Measurements from ENCODE around the gene HLF.
A peak's percentile ranks its signal among the peaks of the same experiment; 100 is the strongest.
"Not testable (repeated sequence)": the region's sequence is repeated elsewhere in the genome, so short reads cannot be mapped to it uniquely, and the experiment has no call there.

Gene HLF

DNA sequence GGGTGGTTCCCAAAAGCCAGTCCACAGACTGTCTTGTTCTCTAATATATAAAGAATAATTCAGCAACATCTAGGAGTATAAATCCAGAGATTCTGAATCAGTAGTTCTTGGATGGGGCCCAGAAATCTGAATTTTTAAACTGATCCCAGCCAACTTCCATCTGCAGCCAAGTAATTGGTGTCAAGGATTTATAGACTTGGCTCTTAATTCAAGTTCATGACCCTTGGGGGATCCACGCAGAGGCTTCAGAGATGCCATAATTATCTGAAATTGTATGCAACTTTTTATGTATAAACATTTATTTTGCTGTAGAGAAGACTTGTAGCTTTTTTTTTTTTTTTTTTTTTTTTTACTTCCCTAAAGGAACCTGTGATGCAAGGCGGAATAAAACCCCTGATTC, 60.6 kb downstream of the HLF start:
- Mint-ChIP-seq H3K27ac (peak overlapping the region; percentile 29 to 81 (median 67)), H3K9me3 (no peaks in the 10 kb centered on the region), H3K4me1 (peaks cover 30% of the 10 kb centered on the region), H3K27me3 (ENCODE audit: low read depth) (peaks cover 4% of the 10 kb centered on the region), H3K36me3 (ENCODE audit: low read depth) (no peaks in the 10 kb centered on the region), H3K4me3 (peak overlapping the region in 1 of 3 experiments; percentile 15)
- TF ChIP-seq, protein P1, sequence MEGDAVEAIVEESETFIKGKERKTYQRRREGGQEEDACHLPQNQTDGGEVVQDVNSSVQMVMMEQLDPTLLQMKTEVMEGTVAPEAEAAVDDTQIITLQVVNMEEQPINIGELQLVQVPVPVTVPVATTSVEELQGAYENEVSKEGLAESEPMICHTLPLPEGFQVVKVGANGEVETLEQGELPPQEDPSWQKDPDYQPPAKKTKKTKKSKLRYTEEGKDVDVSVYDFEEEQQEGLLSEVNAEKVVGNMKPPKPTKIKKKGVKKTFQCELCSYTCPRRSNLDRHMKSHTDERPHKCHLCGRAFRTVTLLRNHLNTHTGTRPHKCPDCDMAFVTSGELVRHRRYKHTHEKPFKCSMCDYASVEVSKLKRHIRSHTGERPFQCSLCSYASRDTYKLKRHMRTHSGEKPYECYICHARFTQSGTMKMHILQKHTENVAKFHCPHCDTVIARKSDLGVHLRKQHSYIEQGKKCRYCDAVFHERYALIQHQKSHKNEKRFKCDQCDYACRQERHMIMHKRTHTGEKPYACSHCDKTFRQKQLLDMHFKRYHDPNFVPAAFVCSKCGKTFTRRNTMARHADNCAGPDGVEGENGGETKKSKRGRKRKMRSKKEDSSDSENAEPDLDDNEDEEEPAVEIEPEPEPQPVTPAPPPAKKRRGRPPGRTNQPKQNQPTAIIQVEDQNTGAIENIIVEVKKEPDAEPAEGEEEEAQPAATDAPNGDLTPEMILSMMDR (IDR thresholded peaks at IDR 0.05; ENCODE audit: unreplicated experiment in 3 of 3), result no peak

DNA sequence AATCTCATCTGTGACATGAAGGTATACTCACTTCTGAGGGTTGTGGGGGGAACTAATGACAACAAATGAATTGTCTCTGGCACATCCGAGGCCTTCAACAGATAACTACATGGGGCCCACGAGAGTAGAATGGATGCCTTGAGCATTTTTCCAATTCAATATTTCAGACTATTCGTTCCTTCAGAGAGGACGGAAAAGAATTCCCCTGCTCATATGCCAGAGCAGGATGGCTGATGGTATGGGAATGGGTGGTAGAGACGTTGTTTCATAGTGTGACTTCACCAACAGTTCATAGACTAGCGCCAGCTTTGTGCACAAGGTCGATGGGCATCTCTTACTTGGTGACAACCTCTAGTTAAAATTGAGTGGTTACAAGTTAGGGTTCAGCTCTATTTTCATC, 61.3 kb downstream of the HLF start:
- Mint-ChIP-seq H3K4me3 (peak overlapping the region in 1 of 3 experiments; percentile 15), H3K9me3 (no peaks in the 10 kb centered on the region), H3K4me1 (peaks cover 31% of the 10 kb centered on the region), H3K27me3 (ENCODE audit: low read depth) (peaks cover 4% of the 10 kb centered on the region), H3K36me3 (ENCODE audit: low read depth) (no peaks in the 10 kb centered on the region), H3K27ac (peak overlapping the region; percentile 29 to 81 (median 67))
- TF ChIP-seq, protein P1 (IDR thresholded peaks at IDR 0.05; ENCODE audit: unreplicated experiment in 3 of 3), result no peak

DNA sequence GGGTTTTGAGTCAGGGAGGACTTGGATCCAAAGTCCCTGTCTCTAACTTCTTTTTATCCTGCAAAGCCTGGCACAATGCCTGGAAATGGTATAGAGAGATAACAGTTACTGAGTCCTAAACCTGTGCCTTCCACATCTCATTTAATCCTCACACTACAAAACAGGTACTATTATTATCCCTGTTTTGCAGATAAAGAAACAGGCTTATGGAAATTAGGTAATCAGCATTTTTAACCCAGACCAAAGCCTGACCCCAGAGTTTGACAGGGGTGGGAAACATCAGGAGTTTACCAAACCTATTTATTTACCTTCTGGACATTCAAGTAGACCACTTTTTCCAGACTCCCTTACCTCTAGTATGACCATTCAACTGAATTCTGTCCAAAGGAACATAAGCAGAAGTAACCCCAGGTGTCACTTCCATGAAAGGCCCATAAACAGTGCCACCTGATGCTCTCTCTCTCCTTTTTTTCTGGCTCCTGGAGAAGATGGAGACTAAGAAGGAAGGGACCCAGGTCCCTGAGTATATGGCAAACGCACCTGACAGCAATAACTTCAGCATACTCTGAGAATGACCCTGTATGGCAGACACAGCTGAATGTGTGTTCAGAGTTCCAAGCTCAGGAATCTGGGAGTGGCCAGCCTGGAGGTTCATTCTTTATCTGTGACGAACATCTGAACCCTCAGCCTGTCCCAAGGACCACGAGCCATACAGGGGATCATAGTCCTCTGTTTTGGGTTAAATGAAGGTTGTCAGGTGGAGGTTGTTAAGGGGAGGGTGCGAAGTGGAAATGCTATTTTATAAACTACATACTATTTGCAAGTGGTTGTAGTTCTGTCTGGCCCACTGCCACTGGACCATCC, 62.7 kb downstream of the HLF start:
- TF ChIP-seq, protein P1 (IDR thresholded peaks at IDR 0.05; ENCODE audit: unreplicated experiment in 3 of 3), result no peak
- Mint-ChIP-seq H3K27ac (no peak overlapping the region), H3K27me3 (ENCODE audit: low read depth) (peaks cover 4% of the 10 kb centered on the region), H3K4me1 (peaks cover 30% of the 10 kb centered on the region), H3K9me3 (peaks cover 3% of the 10 kb centered on the region), H3K36me3 (ENCODE audit: low read depth) (no peaks in the 10 kb centered on the region), H3K4me3 (no peak overlapping the region)

DNA sequence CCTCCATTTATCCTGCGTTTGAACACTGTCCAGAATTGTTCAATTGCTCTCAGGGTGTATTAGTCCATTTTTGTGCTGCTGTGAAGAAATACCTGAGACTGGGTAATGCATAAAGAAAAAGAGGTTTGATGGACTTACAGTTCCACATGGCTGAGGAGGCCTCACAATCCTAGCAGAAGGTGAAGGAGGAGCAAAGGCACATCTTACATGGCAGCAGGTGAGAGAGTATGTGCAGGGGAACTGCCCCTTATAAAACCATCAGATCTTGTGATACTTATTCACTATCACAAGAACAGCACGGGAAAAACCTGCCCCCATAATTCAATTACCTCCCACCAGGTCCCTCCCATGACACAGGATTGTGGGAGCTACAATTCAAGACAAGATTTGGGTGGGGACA, 63.8 kb downstream of the HLF start:
- H3K27ac Mint-ChIP-seq; H3K27me3 Mint-ChIP-seq (ENCODE audit: low read depth); H3K4me3 Mint-ChIP-seq; H3K36me3 Mint-ChIP-seq (ENCODE audit: low read depth); H3K9me3 Mint-ChIP-seq: not testable (repeated sequence)
- H3K4me1 Mint-ChIP-seq, result peaks cover 31% of the 10 kb centered on the region

DNA sequence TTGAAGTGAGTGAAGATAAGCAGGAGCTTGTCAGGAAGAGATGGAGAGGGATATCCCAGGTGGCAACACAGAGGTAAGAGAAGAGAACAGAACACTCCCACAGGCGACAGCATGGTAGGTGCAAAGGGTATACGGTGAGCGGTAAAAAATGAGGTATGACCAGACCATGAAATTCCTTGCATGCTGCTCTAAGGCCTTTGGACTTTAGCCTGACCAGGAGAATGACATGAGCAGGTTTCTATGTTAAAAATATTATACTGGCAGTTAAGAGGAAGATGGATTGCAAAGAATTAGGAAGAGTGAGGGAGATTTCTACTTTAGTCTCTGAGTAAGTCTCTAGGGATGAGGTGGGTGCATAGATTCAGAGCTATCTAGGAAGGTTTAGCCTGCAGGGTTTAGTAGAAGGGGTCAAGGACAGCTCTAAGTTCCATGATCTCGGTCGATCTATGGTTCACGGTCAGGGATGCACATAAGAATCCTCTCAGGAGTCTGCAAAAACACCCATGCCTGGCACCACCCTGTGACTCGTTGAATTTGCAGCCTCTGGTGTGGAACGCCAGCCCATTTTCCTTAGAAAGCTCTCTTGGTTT, 65.7 kb downstream of the HLF start:
- Mint-ChIP-seq H3K9me3 (peaks cover 3% of the 10 kb centered on the region), H3K36me3 (ENCODE audit: low read depth) (no peaks in the 10 kb centered on the region), H3K27ac (peak overlapping the region in 1 of 3 experiments; percentile 22), H3K4me3 (no peak overlapping the region), H3K27me3 (ENCODE audit: low read depth) (peaks cover 8% of the 10 kb centered on the region), H3K4me1 (peaks cover 25% of the 10 kb centered on the region)
- TF ChIP-seq, protein P1 (IDR thresholded peaks at IDR 0.05; ENCODE audit: unreplicated experiment in 3 of 3), result no peak

DNA sequence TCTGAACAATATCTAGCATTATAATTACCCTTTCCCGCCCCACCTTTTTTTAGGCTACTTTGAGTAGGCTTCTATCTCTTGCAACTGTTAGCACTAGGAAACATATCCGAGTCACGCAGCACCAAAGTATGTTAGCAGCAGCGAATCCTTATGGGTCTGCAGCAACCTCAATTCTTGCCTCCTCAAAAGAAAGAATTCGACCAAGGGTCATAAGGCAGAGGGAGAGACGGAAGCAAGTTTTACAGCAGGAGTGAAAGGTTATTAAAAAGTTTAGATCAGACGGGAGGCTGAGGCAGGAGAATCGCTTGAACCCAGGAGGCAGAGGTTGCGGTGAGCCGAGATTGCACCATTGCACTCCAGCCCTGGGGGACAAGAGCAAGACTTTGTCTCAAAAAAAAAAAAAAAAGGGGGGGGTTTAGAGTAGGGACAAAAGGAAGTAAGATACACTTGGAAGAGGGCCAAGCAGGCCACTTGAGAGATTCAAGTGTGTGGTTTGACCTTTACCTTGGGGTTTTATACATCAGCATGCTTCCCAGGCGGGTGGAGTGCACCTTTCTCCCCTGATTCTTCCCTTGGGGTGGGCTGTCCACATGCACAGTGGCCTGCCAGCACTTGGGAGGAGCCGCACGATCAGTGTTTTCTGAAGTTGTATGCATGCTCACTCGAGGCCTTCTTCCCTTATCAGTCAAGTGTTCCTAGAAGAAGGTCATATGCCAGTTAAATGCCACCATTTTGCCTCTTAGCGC, 67.7 kb downstream of the HLF start:
- Mint-ChIP-seq H3K36me3 (ENCODE audit: low read depth) (no peaks in the 10 kb centered on the region), H3K4me1 (peaks cover 27% of the 10 kb centered on the region), H3K4me3 (no peak overlapping the region), H3K27ac (peak overlapping the region in 1 of 3 experiments; percentile 58), H3K27me3 (ENCODE audit: low read depth) (peaks cover 8% of the 10 kb centered on the region), H3K9me3 (peaks cover 3% of the 10 kb centered on the region)
- TF ChIP-seq, protein P1 (IDR thresholded peaks at IDR 0.05; ENCODE audit: unreplicated experiment in 3 of 3), result no peak

Measured in nephron (organoid).